WTC11 (cell line): ENCODE measurements around the gene GRK3.

Experiments
- GABPB1 ChIP-seq: sonication (generic); formaldehyde crosslinking; IDR thresholded peaks from 2 replicates; pipeline ENCODE4 v1.8.1; 2023; ENCODE audit warnings: mild to moderate bottlenecking, missing genetic modification reagents
- JUN ChIP-seq: sonication (generic); formaldehyde crosslinking; IDR thresholded peaks from 2 replicates; pipeline ENCODE4 v1.8.0; 2023; ENCODE audit warnings: mild to moderate bottlenecking, missing genetic modification reagents
- MAX ChIP-seq: sonication (generic); formaldehyde crosslinking; IDR thresholded peaks from 2 replicates; pipeline ENCODE4 v1.8.0; 2022; ENCODE audit warnings: mild to moderate bottlenecking, missing genetic modification reagents
- TCF7 ChIP-seq: sonication (generic); formaldehyde crosslinking; IDR thresholded peaks from 2 replicates; pipeline ENCODE4 v1.8.0; 2022; ENCODE audit warnings: mild to moderate bottlenecking, low read depth, missing genetic modification reagents, moderate library complexity
- TP53 ChIP-seq: sonication (generic); formaldehyde crosslinking; IDR thresholded peaks from 2 replicates; pipeline ENCODE4 v1.8.1; 2023; ENCODE audit warnings: mild to moderate bottlenecking, missing genetic modification reagents
- ZNF281 ChIP-seq: sonication (generic); formaldehyde crosslinking; IDR thresholded peaks from 2 replicates; pipeline ENCODE4 v1.8.0; 2023; ENCODE audit warnings: mild to moderate bottlenecking, missing genetic modification reagents
- ZNF416 ChIP-seq: fragments of 250-450 bp; sonication (Bioruptor Pico); IDR thresholded peaks from 2 replicates; pipeline ENCODE4 v1.9.0; 2021; ENCODE audit warnings: mild to moderate bottlenecking, inconsistent platforms
- TF ChIP-seq, protein P1 (sequence below): sonication (generic); formaldehyde crosslinking; IDR thresholded peaks from 2 replicates; pipeline ENCODE4 v1.8.0; 2022; ENCODE audit warnings: mild to moderate bottlenecking, missing genetic modification reagents
- TF ChIP-seq, protein P2 (sequence below): fragments of 200-600 bp; IDR thresholded peaks from 2 replicates; pipeline ENCODE4 v1.8.0; 2022; ENCODE audit warnings: antibody characterized with exemption

- TF ChIP-seq, protein P1, sequence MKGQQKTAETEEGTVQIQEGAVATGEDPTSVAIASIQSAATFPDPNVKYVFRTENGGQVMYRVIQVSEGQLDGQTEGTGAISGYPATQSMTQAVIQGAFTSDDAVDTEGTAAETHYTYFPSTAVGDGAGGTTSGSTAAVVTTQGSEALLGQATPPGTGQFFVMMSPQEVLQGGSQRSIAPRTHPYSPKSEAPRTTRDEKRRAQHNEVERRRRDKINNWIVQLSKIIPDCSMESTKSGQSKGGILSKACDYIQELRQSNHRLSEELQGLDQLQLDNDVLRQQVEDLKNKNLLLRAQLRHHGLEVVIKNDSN = no peak
- TF ChIP-seq GABPB1 (CRISPR knock-in tag) (no peak), ZNF416 (CRISPR knock-in tag) (no peak), JUN (no peak), ZNF281 (CRISPR knock-in tag) (no peak), TCF7 (no peak), TP53 (CRISPR knock-in tag) (no peak), MAX (CRISPR knock-in tag) (no peak)
- TF ChIP-seq, protein P2, sequence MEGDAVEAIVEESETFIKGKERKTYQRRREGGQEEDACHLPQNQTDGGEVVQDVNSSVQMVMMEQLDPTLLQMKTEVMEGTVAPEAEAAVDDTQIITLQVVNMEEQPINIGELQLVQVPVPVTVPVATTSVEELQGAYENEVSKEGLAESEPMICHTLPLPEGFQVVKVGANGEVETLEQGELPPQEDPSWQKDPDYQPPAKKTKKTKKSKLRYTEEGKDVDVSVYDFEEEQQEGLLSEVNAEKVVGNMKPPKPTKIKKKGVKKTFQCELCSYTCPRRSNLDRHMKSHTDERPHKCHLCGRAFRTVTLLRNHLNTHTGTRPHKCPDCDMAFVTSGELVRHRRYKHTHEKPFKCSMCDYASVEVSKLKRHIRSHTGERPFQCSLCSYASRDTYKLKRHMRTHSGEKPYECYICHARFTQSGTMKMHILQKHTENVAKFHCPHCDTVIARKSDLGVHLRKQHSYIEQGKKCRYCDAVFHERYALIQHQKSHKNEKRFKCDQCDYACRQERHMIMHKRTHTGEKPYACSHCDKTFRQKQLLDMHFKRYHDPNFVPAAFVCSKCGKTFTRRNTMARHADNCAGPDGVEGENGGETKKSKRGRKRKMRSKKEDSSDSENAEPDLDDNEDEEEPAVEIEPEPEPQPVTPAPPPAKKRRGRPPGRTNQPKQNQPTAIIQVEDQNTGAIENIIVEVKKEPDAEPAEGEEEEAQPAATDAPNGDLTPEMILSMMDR = no peak
Observed at GRCh38 chr22:25742918-25743708, 178.6 kb downstream of the GRK3 start.
